ENCODE results near the gene ZNF70. TPM values are rescaled to one million over a fixed set of nuclear protein-coding genes. Genes with fewer than 3 reads are reported as not detected.

The ZNF70 gene
- total and polyA plus RNA-seq, 2 experiments from 2014 or later = 2.3 to 5.2 TPM

GRCh38 chr22:23712256-23712655 is 38.7 kb downstream of the ZNF70 start:
- Histone ChIP-seq H3K27me3 (no peaks in the 10 kb centered on the region), H3K9me2 (replicated peaks; ENCODE audit: insufficient read depth) (no peaks in the 10 kb centered on the region), H3K36me3 (replicated peaks; ENCODE audit: insufficient read depth, low read depth) (no peaks in the 10 kb centered on the region), H3K9me3 (ENCODE audit: low read depth) (no peaks in the 10 kb centered on the region), H3K4me3 (no peak overlapping the region), H4K20me1 (ENCODE audit: insufficient read depth, poor library complexity, severe bottlenecking) (no peaks in the 10 kb centered on the region), H3K27ac (no peak overlapping the region), H3K4me2 (no peak overlapping the region), H3K4me1 (ENCODE audit: insufficient read depth) (peaks cover 7% of the 10 kb centered on the region), H2AFZ (no peak overlapping the region), H3K79me2 (peaks cover 15% of the 10 kb centered on the region)
- no peak for TF ChIP-seq CTCF (IDR thresholded peaks at IDR 0.05; ENCODE audit: poor library complexity)
- TF ChIP-seq EZH2 (IDR thresholded peaks at IDR 0.05; ENCODE audit: borderline replicate concordance) = no peak
- no peak for TF ChIP-seq EZH2phosphoT487 (IDR thresholded peaks at IDR 0.05; ENCODE audit: low read depth, severe bottlenecking, unreplicated experiment)
- DNase-seq (ENCODE audit: low spot score) = no peak
- WGBS (ENCODE audit: low lambda C conversion rate, missing lambda C conversion rate) = 96% methylated on average over 12 of the region's 12 CpGs

GRCh38 chr22:23709107-23709506 is 41.8 kb downstream of the ZNF70 start:
- Histone ChIP-seq H3K36me3 (replicated peaks; ENCODE audit: insufficient read depth, low read depth) (no peaks in the 10 kb centered on the region), H3K4me3 (no peak overlapping the region), H3K4me2 (no peak overlapping the region), H3K27ac (no peak overlapping the region), H2AFZ (no peak overlapping the region), H3K4me1 (ENCODE audit: insufficient read depth) (no peaks in the 10 kb centered on the region), H3K9me3 (ENCODE audit: low read depth) (no peaks in the 10 kb centered on the region), H3K9me2 (replicated peaks; ENCODE audit: insufficient read depth) (no peaks in the 10 kb centered on the region), H3K79me2 (no peaks in the 10 kb centered on the region), H4K20me1 (ENCODE audit: insufficient read depth, poor library complexity, severe bottlenecking) (no peaks in the 10 kb centered on the region), H3K27me3 (no peaks in the 10 kb centered on the region)
- TF ChIP-seq CTCF (IDR thresholded peaks at IDR 0.05; ENCODE audit: poor library complexity) = no peak
- TF ChIP-seq EZH2phosphoT487 (IDR thresholded peaks at IDR 0.05; ENCODE audit: low read depth, severe bottlenecking, unreplicated experiment) = no peak
- TF ChIP-seq EZH2 (IDR thresholded peaks at IDR 0.05; ENCODE audit: borderline replicate concordance) = no peak
- WGBS (ENCODE audit: low lambda C conversion rate, missing lambda C conversion rate) = 93% methylated on average over 2 of the region's 2 CpGs
- DNase-seq (ENCODE audit: low spot score) = no peak

- no peak overlapping the region for H3K27ac ChIP-seq
- H3K36me3 ChIP-seq (replicated peaks; ENCODE audit: insufficient read depth, low read depth) = no peaks in the 10 kb centered on the region
- no peaks in the 10 kb centered on the region for H3K9me3 ChIP-seq (ENCODE audit: low read depth)
- no peak overlapping the region for H2AFZ ChIP-seq
- H3K4me3 ChIP-seq = no peak overlapping the region
- no peaks in the 10 kb centered on the region for H3K27me3 ChIP-seq
- no peak for DNase-seq (ENCODE audit: low spot score)
- WGBS (ENCODE audit: low lambda C conversion rate, missing lambda C conversion rate) = 97% methylated on average over 1 of the region's 1 CpG
- TF ChIP-seq EZH2phosphoT487 (IDR thresholded peaks at IDR 0.05; ENCODE audit: low read depth, severe bottlenecking, unreplicated experiment) = no peak
- TF ChIP-seq EZH2 (IDR thresholded peaks at IDR 0.05; ENCODE audit: borderline replicate concordance) = no peak
- no peak for TF ChIP-seq CTCF (IDR thresholded peaks at IDR 0.05; ENCODE audit: poor library complexity)
- H3K4me1 ChIP-seq (ENCODE audit: insufficient read depth) = no peaks in the 10 kb centered on the region
- H3K4me2 ChIP-seq = no peak overlapping the region
- peaks cover 5% of the 10 kb centered on the region for H3K79me2 ChIP-seq
- no peaks in the 10 kb centered on the region for H3K9me2 ChIP-seq (replicated peaks; ENCODE audit: insufficient read depth)
- no peaks in the 10 kb centered on the region for H4K20me1 ChIP-seq (ENCODE audit: insufficient read depth, poor library complexity, severe bottlenecking)
Observed at GRCh38 chr22:23708270-23708669, 42.6 kb downstream of the ZNF70 start.

DNA sequence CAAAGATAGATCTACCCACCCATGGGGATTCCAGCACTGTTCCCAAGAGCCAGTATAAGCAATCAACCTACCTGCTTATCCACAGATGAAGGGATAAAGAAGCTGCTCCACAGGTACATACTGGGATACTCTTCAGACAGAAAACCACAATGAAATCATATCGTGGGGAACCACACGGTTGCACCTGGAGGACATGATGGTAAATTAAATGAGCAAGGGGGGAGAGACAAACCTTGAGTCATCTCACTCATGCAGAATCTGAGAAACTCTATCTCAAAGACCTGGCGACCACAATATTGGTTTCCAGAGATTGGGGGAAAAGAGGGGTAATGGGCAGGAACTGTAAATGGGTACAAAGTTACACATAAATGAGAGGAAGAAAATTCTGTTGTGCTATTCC is 45.6 kb downstream of the ZNF70 start:
- Histone ChIP-seq H4K20me1 (ENCODE audit: insufficient read depth, poor library complexity, severe bottlenecking) (no peaks in the 10 kb centered on the region), H3K4me2 (no peak overlapping the region), H3K9me2 (replicated peaks; ENCODE audit: insufficient read depth) (no peaks in the 10 kb centered on the region), H3K9me3 (ENCODE audit: low read depth) (no peaks in the 10 kb centered on the region), H3K27me3 (no peaks in the 10 kb centered on the region), H2AFZ (no peak overlapping the region), H3K79me2 (peaks cover 28% of the 10 kb centered on the region), H3K27ac (no peak overlapping the region), H3K4me3 (no peak overlapping the region), H3K36me3 (replicated peaks; ENCODE audit: insufficient read depth, low read depth) (no peaks in the 10 kb centered on the region), H3K4me1 (ENCODE audit: insufficient read depth) (peaks cover 7% of the 10 kb centered on the region)
- TF ChIP-seq EZH2phosphoT487 (IDR thresholded peaks at IDR 0.05; ENCODE audit: low read depth, severe bottlenecking, unreplicated experiment) (no peak), CTCF (IDR thresholded peaks at IDR 0.05; ENCODE audit: poor library complexity) (no peak), EZH2 (IDR thresholded peaks at IDR 0.05; ENCODE audit: borderline replicate concordance) (no peak)
- 96% methylated on average over 3 of the region's 3 CpGs for WGBS (ENCODE audit: low lambda C conversion rate, missing lambda C conversion rate)
- no peak for DNase-seq (ENCODE audit: low spot score)

All from hepatocyte (in vitro differentiated cells).